Measurements from ENCODE around the gene FTO. TPM values are rescaled to one million over a fixed set of nuclear protein-coding genes. Genes with fewer than 3 reads are reported as not detected.
A peak's percentile ranks its signal among the peaks of the same experiment; 100 is the strongest.

The FTO gene
- total and polyA plus RNA-seq, 2 of the 13 experiments (the other 11 are each of a cell fraction or from before 2014, with no cell fraction given): 41.6 to 55.8 TPM

- TF ChIP-seq, protein P1, sequence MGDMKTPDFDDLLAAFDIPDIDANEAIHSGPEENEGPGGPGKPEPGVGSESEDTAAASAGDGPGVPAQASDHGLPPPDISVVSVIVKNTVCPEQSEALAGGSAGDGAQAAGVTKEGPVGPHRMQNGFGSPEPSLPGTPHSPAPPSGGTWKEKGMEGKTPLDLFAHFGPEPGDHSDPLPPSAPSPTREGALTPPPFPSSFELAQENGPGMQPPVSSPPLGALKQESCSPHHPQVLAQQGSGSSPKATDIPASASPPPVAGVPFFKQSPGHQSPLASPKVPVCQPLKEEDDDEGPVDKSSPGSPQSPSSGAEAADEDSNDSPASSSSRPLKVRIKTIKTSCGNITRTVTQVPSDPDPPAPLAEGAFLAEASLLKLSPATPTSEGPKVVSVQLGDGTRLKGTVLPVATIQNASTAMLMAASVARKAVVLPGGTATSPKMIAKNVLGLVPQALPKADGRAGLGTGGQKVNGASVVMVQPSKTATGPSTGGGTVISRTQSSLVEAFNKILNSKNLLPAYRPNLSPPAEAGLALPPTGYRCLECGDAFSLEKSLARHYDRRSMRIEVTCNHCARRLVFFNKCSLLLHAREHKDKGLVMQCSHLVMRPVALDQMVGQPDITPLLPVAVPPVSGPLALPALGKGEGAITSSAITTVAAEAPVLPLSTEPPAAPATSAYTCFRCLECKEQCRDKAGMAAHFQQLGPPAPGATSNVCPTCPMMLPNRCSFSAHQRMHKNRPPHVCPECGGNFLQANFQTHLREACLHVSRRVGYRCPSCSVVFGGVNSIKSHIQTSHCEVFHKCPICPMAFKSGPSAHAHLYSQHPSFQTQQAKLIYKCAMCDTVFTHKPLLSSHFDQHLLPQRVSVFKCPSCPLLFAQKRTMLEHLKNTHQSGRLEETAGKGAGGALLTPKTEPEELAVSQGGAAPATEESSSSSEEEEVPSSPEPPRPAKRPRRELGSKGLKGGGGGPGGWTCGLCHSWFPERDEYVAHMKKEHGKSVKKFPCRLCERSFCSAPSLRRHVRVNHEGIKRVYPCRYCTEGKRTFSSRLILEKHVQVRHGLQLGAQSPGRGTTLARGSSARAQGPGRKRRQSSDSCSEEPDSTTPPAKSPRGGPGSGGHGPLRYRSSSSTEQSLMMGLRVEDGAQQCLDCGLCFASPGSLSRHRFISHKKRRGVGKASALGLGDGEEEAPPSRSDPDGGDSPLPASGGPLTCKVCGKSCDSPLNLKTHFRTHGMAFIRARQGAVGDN (CRISPR knock-in tag; IDR thresholded peaks at IDR 0.05): peak; percentile 96
- TF ChIP-seq, protein P2, sequence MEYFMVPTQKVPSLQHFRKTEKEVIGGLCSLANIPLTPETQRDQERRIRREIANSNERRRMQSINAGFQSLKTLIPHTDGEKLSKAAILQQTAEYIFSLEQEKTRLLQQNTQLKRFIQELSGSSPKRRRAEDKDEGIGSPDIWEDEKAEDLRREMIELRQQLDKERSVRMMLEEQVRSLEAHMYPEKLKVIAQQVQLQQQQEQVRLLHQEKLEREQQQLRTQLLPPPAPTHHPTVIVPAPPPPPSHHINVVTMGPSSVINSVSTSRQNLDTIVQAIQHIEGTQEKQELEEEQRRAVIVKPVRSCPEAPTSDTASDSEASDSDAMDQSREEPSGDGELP (IDR thresholded peaks at IDR 0.05; ENCODE audit: borderline replicate concordance, low read depth): peak; percentile 97
- TF ChIP-seq ZMAT3 (CRISPR knock-in tag; conservative IDR thresholded peaks at IDR 0.05): peak; percentile 89; the same call in 1 of the 2 replicates
- peak; percentile 99 for TF ChIP-seq SAP130 (CRISPR knock-in tag; IDR thresholded peaks at IDR 0.05; ENCODE audit: low read depth)
- peak; percentile 95 for TF ChIP-seq ATF1 (CRISPR knock-in tag; IDR thresholded peaks at IDR 0.05)
- no peak for TF ChIP-seq STAG1 (CRISPR knock-in tag; IDR thresholded peaks at IDR 0.05)
- no peak for TF ChIP-seq KLF11 (CRISPR knock-in tag; IDR thresholded peaks at IDR 0.05)
- peak; percentile 19; the same call in 1 of the 2 replicates for TF ChIP-seq MED13 (CRISPR knock-in tag; IDR thresholded peaks at IDR 0.05)
- peak; percentile 97 for TF ChIP-seq KMT2A (CRISPR knock-in tag; IDR thresholded peaks at IDR 0.05)
- TF ChIP-seq NFKBIZ (CRISPR knock-in tag; IDR thresholded peaks at IDR 0.05): 0 out of 2 replicates have a peak, but pooled peaks have one; percentile 29
- TF ChIP-seq, protein P3, sequence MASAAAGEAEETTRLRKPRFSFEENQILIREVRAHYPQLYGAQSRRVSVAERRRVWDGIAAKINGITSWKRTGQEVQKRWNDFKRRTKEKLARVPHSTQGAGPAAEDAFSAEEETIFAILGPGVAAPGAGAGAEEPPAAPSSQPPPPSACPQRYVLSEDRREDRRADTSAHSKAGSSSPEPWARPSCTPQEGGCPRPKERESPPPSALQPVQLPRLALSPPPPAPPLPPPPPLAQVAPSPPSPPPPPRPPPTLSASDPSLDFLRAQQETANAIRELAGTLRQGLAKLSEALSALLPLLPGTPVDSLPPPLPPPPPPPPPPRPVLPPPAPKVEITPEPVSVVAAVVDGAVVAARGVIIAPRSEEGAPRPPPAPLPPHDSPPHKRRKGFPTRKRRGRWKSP (CRISPR knock-in tag; IDR thresholded peaks at IDR 0.05): peak; percentile 89
- TF ChIP-seq, protein P4, sequence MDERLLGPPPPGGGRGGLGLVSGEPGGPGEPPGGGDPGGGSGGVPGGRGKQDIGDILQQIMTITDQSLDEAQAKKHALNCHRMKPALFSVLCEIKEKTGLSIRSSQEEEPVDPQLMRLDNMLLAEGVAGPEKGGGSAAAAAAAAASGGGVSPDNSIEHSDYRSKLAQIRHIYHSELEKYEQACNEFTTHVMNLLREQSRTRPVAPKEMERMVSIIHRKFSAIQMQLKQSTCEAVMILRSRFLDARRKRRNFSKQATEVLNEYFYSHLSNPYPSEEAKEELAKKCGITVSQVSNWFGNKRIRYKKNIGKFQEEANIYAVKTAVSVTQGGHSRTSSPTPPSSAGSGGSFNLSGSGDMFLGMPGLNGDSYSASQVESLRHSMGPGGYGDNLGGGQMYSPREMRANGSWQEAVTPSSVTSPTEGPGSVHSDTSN (CRISPR knock-in tag; IDR thresholded peaks at IDR 0.05): 0 out of 2 replicates have a peak, but pooled peaks have one; percentile 19
- TF ChIP-seq YEATS2 (CRISPR knock-in tag; IDR thresholded peaks at IDR 0.05; ENCODE audit: borderline replicate concordance): peak; percentile 88
- TF ChIP-seq ZNF232 (CRISPR knock-in tag; IDR thresholded peaks at IDR 0.05; ENCODE audit: borderline replicate concordance): peak; percentile 43; the same call in 1 of the 2 replicates
- no peak for TF ChIP-seq PRDM4 (CRISPR knock-in tag; IDR thresholded peaks at IDR 0.05; ENCODE audit: borderline replicate concordance)
- TF ChIP-seq PITX1 (CRISPR knock-in tag; IDR thresholded peaks at IDR 0.05): peak; percentile 97
- TF ChIP-seq, protein P5, sequence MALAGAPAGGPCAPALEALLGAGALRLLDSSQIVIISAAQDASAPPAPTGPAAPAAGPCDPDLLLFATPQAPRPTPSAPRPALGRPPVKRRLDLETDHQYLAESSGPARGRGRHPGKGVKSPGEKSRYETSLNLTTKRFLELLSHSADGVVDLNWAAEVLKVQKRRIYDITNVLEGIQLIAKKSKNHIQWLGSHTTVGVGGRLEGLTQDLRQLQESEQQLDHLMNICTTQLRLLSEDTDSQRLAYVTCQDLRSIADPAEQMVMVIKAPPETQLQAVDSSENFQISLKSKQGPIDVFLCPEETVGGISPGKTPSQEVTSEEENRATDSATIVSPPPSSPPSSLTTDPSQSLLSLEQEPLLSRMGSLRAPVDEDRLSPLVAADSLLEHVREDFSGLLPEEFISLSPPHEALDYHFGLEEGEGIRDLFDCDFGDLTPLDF (CRISPR knock-in tag; IDR thresholded peaks at IDR 0.05): peak; percentile 93
These were observed at the start of gene FTO, which contains the start of gene RPGRIP1L (continued) for GRCh38 chr16:53703590-53704444.
